RWPE2 (cell line): ENCODE measurements around the gene UBE2J2.

ENCODE experiments used
- ATAC-seq: fragments of 200-7000 bp; cut with Tn5 transposase; 3 replicates; pipeline ENCODE4 v1.9.1; 2021; ENCODE audit warnings: low read depth
- DNase-seq: peaks from one replicate; pipeline ENCODE4 v3.0.0-alpha.2; 2020; ENCODE audit warnings: low spot score
- H3K27ac ChIP-seq: fragments of 450-650 bp; 2 replicates; pipeline ENCODE4 v1.5.1; 2017; ENCODE audit warnings: mild to moderate bottlenecking; ENCODE audit not compliant: poor library complexity, severe bottlenecking
- H3K27me3 ChIP-seq: fragments of 250-450 bp; sonication (Bioruptor Pico); 2 replicates; pipeline ENCODE4 v1.5.1; 2021; ENCODE audit warnings: mild to moderate bottlenecking, moderate library complexity; ENCODE audit not compliant: insufficient read depth, poor library complexity, severe bottlenecking
- H3K36me3 ChIP-seq: fragments of 250-450 bp; sonication (Bioruptor Pico); 2 replicates; pipeline ENCODE4 v1.5.1; 2020; ENCODE audit warnings: low read depth, mild to moderate bottlenecking, moderate library complexity
- H3K4me1 ChIP-seq: fragments of 250-450 bp; sonication (Bioruptor Pico); 2 replicates; pipeline ENCODE4 v1.5.1; 2021; ENCODE audit warnings: mild to moderate bottlenecking, moderate library complexity; ENCODE audit not compliant: insufficient read depth, poor library complexity, severe bottlenecking
- H3K4me3 ChIP-seq: fragments of 250-450 bp; sonication (Bioruptor Pico); 2 replicates; pipeline ENCODE4 v1.5.1; 2021; ENCODE audit warnings: mild to moderate bottlenecking, moderate library complexity; ENCODE audit not compliant: severe bottlenecking
- H3K9me3 ChIP-seq: fragments of 250-450 bp; sonication (Bioruptor Pico); 2 replicates; pipeline ENCODE4 v1.5.1; 2021; ENCODE audit warnings: mild to moderate bottlenecking, moderate library complexity; ENCODE audit not compliant: severe bottlenecking
- CTCF ChIP-seq: fragments of 450-650 bp; IDR thresholded peaks from one replicate; pipeline ENCODE4 v1.5.1; 2017; ENCODE audit warnings: mild to moderate bottlenecking, moderate library complexity; ENCODE audit not compliant: poor library complexity, severe bottlenecking

Gene UBE2J2

GRCh38 chr1:1236176-1236763 is 37.4 kb downstream of the UBE2J2 start:
- DNase-seq = no peak
- no peaks in the 10 kb centered on the region for H3K27me3 ChIP-seq
- no peak for ATAC-seq
- H3K36me3 ChIP-seq = peaks cover 6% of the 10 kb centered on the region
- no peaks in the 10 kb centered on the region for H3K9me3 ChIP-seq
- H3K4me3 ChIP-seq = no peak overlapping the region
- H3K4me1 ChIP-seq = peaks cover 10% of the 10 kb centered on the region
- no peak for TF ChIP-seq CTCF
- H3K27ac ChIP-seq = no peak overlapping the region

- Histone ChIP-seq H3K9me3 (no peaks in the 10 kb centered on the region), H3K27ac (no peak overlapping the region), H3K27me3 (no peaks in the 10 kb centered on the region), H3K4me1 (peaks cover 10% of the 10 kb centered on the region), H3K4me3 (no peak overlapping the region), H3K36me3 (peaks cover 6% of the 10 kb centered on the region)
- DNase-seq = no peak
- no peak for TF ChIP-seq CTCF
- ATAC-seq = no peak
These were observed 38.5 kb downstream of the UBE2J2 start for GRCh38 chr1:1235016-1235744.

GRCh38 chr1:1234180-1234808 is 39.4 kb downstream of the UBE2J2 start:
- Histone ChIP-seq H3K36me3 (peaks cover 9% of the 10 kb centered on the region), H3K4me3 (no peak overlapping the region), H3K27me3 (no peaks in the 10 kb centered on the region), H3K9me3 (no peaks in the 10 kb centered on the region), H3K4me1 (peaks cover 10% of the 10 kb centered on the region), H3K27ac (no peak overlapping the region)
- no peak for ATAC-seq
- no peak for TF ChIP-seq CTCF
- DNase-seq = no peak

DNA sequence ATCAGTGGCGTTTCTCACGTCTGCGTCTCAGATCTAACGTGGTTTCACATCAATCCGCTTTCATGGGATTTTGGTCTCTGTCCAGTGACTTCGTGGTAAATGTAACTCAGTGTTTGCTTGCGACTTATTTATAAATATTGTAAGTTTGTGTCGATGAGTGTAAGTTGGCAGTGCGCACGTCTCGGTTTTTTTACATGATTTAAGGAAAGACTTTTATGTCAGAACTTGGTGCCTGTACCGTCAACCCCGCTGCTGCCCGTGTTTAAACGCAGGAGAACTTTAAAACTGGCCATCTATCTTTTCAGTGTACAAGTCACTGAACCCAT is 40.1 kb downstream of the UBE2J2 start:
- TF ChIP-seq CTCF = no peak
- Histone ChIP-seq H3K27me3 (no peaks in the 10 kb centered on the region), H3K9me3 (no peaks in the 10 kb centered on the region), H3K4me1 (peaks cover 10% of the 10 kb centered on the region), H3K36me3 (peaks cover 16% of the 10 kb centered on the region), H3K4me3 (no peak overlapping the region), H3K27ac (no peak overlapping the region)
- ATAC-seq (no peak), DNase-seq (no peak)
